HG03135 (cell line): ENCODE measurements around the gene SLIT3.

Source experiments
- ATAC-seq: cut with Tn5 transposase; IDR thresholded peaks from one replicate; pipeline ENCODE4 v1.9.1; 2021; ENCODE audit warnings: mild to moderate bottlenecking, moderate library complexity; ENCODE audit not compliant: unreplicated experiment

The SLIT3 gene

GRCh38 chr5:168908207-168908606 lies 392.7 kb downstream of the SLIT3 start:
- ATAC-seq, result no peak

GRCh38 chr5:168903061-168903460 lies 397.9 kb downstream of the SLIT3 start:
- no peak for ATAC-seq

GRCh38 chr5:168899673-168900072 lies 401.3 kb downstream of the SLIT3 start:
- no peak for ATAC-seq

GRCh38 chr5:168899264-168899663 lies 401.7 kb downstream of the SLIT3 start:
- no peak for ATAC-seq

GRCh38 chr5:168898247-168898911 lies 402.6 kb downstream of the SLIT3 start:
- no peak for ATAC-seq

- no peak for ATAC-seq
Observed at GRCh38 chr5:168897387-168898122, 403.4 kb downstream of the SLIT3 start.

- no peak for ATAC-seq
Observed at GRCh38 chr5:168895295-168896071, 405.5 kb downstream of the SLIT3 start.

- ATAC-seq, result no peak
Observed at GRCh38 chr5:168893283-168893682, 407.7 kb downstream of the SLIT3 start.

GRCh38 chr5:168892618-168893186 lies 408.2 kb downstream of the SLIT3 start:
- ATAC-seq, result no peak

- no peak for ATAC-seq
Observed at GRCh38 chr5:168890816-168891812, 409.8 kb downstream of the SLIT3 start.

- no peak for ATAC-seq
Observed at GRCh38 chr5:168889039-168889438, 411.9 kb downstream of the SLIT3 start.

- no peak for ATAC-seq
Observed at GRCh38 chr5:168887931-168888330, 413.0 kb downstream of the SLIT3 start.

GRCh38 chr5:168886157-168886556 lies 414.8 kb downstream of the SLIT3 start:
- ATAC-seq, result no peak

GRCh38 chr5:168885324-168886120 lies 415.4 kb downstream of the SLIT3 start:
- no peak for ATAC-seq

GRCh38 chr5:168883991-168884390 lies 416.9 kb downstream of the SLIT3 start:
- ATAC-seq, result no peak

- ATAC-seq, result no peak
Observed at GRCh38 chr5:168883281-168883741, 417.6 kb downstream of the SLIT3 start.

- ATAC-seq, result no peak
Observed at GRCh38 chr5:168882283-168882682, 418.7 kb downstream of the SLIT3 start.

GRCh38 chr5:168881427-168882149 lies 419.4 kb downstream of the SLIT3 start:
- no peak for ATAC-seq

- peak; percentile 96 for ATAC-seq
Observed at GRCh38 chr5:168879929-168880328, 421.0 kb downstream of the SLIT3 start.
